Calu3 (cell line): ENCODE data around the gene S100A10. TPM values are rescaled to one million over a fixed set of nuclear protein-coding genes. Genes with fewer than 3 reads are reported as not detected.

ENCODE experiments used
- BruUV-seq: library from RNA; stranded (reverse); fragments of 400-500 nt; replicated peaks from 2 replicates; lab custom pipeline; 2021; lab: Mats Ljungman, UMichigan
- CTCF ChIA-PET: fragments of 300-600 bp; sonication (Branson Sonifier 250); formaldehyde crosslinking; loops from one replicate; lab custom pipeline; 2022; ENCODE audit warnings: antibody characterized with exemption; lab: Charles Lee
- DNase-seq: peaks from one replicate; pipeline ENCODE4 v3.0.0; 2022
- H3K27ac Mint-ChIP-seq: one replicate; pipeline ENCODE4 v1.8.0; 2022; ENCODE audit warnings: mixed read lengths; ENCODE audit not compliant: unreplicated experiment
- H3K27me3 Mint-ChIP-seq: one replicate; pipeline ENCODE4 v1.8.0; 2022; ENCODE audit warnings: mixed read lengths; ENCODE audit not compliant: unreplicated experiment
- H3K36me3 Mint-ChIP-seq: one replicate; pipeline ENCODE4 v1.8.0; 2022; ENCODE audit warnings: mild to moderate bottlenecking, moderate library complexity, mixed read lengths; ENCODE audit not compliant: insufficient read depth, unreplicated experiment
- H3K4me1 Mint-ChIP-seq: one replicate; pipeline ENCODE4 v1.8.0; 2022; ENCODE audit warnings: mild to moderate bottlenecking, low read depth, mixed read lengths; ENCODE audit not compliant: unreplicated experiment
- H3K4me3 Mint-ChIP-seq: one replicate; pipeline ENCODE4 v1.8.0; 2022; ENCODE audit warnings: mild to moderate bottlenecking, low read depth, moderate library complexity, mixed read lengths; ENCODE audit not compliant: unreplicated experiment
- H3K9me3 Mint-ChIP-seq: one replicate; pipeline ENCODE4 v1.8.0; 2022; ENCODE audit warnings: low read depth, mixed read lengths; ENCODE audit not compliant: unreplicated experiment
- CTCF ChIP-seq: fragments of 200-600 bp; IDR thresholded peaks from one replicate; pipeline ENCODE4 v1.8.0; 2022; ENCODE audit warnings: antibody characterized with exemption; ENCODE audit not compliant: unreplicated experiment
- intact Hi-C: fragments of 100-400 bp; cut with micrococcal nuclease; formaldehyde crosslinking; loops from one replicate; pipeline ENCODE4 v1.10.0; 2022; ENCODE audit not compliant: unreplicated experiment
- total RNA-seq: library from RNA; stranded (reverse); gene quantifications from 2 replicates; pipeline ENCODE4 v1.2.3, GENCODE V29; 2022

S100A10 gene
- total RNA-seq, 1 experiment from 2014 or later: 882 TPM

GRCh38 chr1:151994956-151995355 lies 1.3 kb upstream of the S100A10 start:
- Mint-ChIP-seq H3K4me1 (peaks cover 54% of the 10 kb centered on the region), H3K9me3 (no peaks in the 10 kb centered on the region), H3K36me3 (peaks cover 69% of the 10 kb centered on the region), H3K27ac (peak overlapping the region; percentile 57), H3K4me3 (peak overlapping the region; percentile 17), H3K27me3 (no peaks in the 10 kb centered on the region)
- peak; percentile 39 for DNase-seq
- intact Hi-C loops: loop anchor here (1.0 kb wide), 1 partner anchor 27 kb away; no protein-coding TSS in a partner anchor
- CTCF ChIA-PET: interaction anchor here (0.8 to 2.4 kb wide), 5 partner anchors 26 to 86 kb away, joined by 3 to 32 read pairs (median 9); partner anchors contain the start of gene THEM4
- no TSS peak for BruUV-seq
- TF ChIP-seq CTCF: no peak

- CTCF ChIA-PET: interaction anchor here (0.8 to 2.9 kb wide), 8 partner anchors 8 to 58 kb away, joined by 3 to 19 read pairs (median 4); no protein-coding TSS in a partner anchor
- Mint-ChIP-seq H3K27me3 (no peaks in the 10 kb centered on the region), H3K4me3 (peak overlapping the region; percentile 90), H3K27ac (peak overlapping the region; percentile 88), H3K36me3 (peaks cover 81% of the 10 kb centered on the region), H3K9me3 (no peaks in the 10 kb centered on the region), H3K4me1 (peaks cover 54% of the 10 kb centered on the region)
- intact Hi-C loops: no loop called here
- TSS peak; percentile 88 for BruUV-seq
- peak; percentile 45 for DNase-seq
- no peak for TF ChIP-seq CTCF
Measured at GRCh38 chr1:151993084-151993733, 450 bp downstream of the S100A10 start.

GRCh38 chr1:151992303-151993083 lies 1.2 kb downstream of the S100A10 start:
- peak overlapping the region; percentile 90 for H3K4me3 Mint-ChIP-seq
- intact Hi-C loops: no loop called here
- peak; percentile 96 for DNase-seq
- CTCF ChIA-PET: interaction anchor here (0.6 to 2.9 kb wide), 9 partner anchors 9 to 57 kb away, joined by 3 to 19 read pairs (median 3); no protein-coding TSS in a partner anchor
- peak overlapping the region; percentile 88 for H3K27ac Mint-ChIP-seq
- H3K4me1 Mint-ChIP-seq: peaks cover 54% of the 10 kb centered on the region
- no peaks in the 10 kb centered on the region for H3K9me3 Mint-ChIP-seq
- no peaks in the 10 kb centered on the region for H3K27me3 Mint-ChIP-seq
- BruUV-seq: no TSS peak
- peaks cover 83% of the 10 kb centered on the region for H3K36me3 Mint-ChIP-seq
- no peak for TF ChIP-seq CTCF

DNA sequence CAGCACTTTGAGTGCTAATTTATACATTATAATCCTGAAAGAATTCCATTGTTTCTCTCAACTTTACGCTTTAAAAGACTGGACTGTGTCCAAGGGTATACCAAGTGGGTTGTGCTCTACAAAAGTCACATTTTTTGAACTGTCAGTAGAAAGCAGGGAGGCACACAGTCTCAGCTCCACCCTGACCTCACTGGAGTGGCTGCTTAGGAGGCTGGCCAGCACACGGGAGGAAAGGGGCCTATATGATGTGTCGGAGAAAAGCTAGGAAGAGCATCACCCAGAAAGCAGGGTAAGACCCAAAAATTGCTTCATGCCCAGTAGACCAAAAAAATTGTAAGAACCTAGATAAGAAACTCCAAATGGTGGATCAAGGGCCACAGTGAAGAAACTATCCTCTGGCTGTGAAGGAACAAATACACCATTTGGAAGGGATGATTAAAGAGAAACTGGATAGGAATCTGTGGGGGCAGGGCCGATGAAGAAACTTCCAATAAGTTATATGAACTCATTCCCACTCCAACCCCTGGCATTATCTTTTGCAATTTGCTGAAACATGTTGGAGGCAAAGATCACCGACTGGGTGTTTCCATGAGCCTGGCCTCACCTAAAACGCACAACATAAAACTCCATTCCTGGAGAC lies 1.9 kb downstream of the S100A10 start:
- Mint-ChIP-seq H3K27me3 (no peaks in the 10 kb centered on the region), H3K27ac (peak overlapping the region; percentile 88), H3K4me1 (peaks cover 52% of the 10 kb centered on the region), H3K36me3 (peaks cover 84% of the 10 kb centered on the region), H3K9me3 (no peaks in the 10 kb centered on the region), H3K4me3 (peak overlapping the region; percentile 90)
- no peak for TF ChIP-seq CTCF
- BruUV-seq: TSS peak; percentile 29
- CTCF ChIA-PET: interaction anchor here (0.6 to 2.9 kb wide), 6 partner anchors 10 to 46 kb away, joined by 3 to 19 read pairs (median 5); no protein-coding TSS in a partner anchor
- intact Hi-C loops: no loop called here
- DNase-seq: no peak
